A549 treated with ZK216348 at 1 μM for 4 hours (cell line): ENCODE results near the gene TSKU. TPM values are rescaled to one million over a fixed set of nuclear protein-coding genes. Genes with fewer than 3 reads are reported as not detected.

Source experiments
- total RNA-seq: library from RNA; stranded (reverse); fragments of 200-300 nt; extraction: Qiagen RNA extraction; gene quantifications from 5 replicates; pipeline ENCODE4 v1.2.3, GENCODE V29; 2022; ENCODE audit warnings: low read depth

TSKU gene, protein sequence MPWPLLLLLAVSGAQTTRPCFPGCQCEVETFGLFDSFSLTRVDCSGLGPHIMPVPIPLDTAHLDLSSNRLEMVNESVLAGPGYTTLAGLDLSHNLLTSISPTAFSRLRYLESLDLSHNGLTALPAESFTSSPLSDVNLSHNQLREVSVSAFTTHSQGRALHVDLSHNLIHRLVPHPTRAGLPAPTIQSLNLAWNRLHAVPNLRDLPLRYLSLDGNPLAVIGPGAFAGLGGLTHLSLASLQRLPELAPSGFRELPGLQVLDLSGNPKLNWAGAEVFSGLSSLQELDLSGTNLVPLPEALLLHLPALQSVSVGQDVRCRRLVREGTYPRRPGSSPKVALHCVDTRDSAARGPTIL
- total RNA-seq, result 98.6 to 186 TPM (median 176 TPM) in 5 replicates

DNA sequence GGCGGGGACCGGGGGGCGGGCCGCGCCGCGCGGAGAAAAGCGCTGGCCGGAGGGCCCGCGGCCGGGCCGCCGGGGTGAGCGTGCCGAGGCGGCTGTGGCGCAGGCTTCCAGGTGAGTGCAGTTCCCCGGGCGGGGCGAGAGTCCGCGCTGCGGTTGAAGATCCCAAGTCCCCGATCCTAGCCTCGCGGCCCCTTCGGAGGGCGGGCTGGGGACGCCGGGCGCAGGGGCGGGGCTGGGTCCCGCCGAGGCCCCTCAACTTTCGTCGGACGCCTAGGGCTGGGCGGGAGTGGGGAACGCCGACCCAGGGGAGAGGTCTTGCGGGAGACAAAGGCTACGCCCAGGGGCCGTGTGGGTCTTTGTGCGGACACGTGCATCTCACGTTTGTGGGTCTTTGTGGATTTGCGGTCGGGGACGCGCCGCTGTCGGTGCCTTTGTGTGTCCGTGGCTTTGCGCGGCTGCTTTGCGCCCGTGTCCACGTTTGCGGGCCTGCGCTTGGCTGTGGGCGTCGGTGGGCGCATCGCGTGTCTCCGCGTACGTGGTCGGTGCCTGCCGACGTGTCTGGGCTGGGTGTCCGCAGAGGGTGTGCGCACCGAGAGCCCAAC is at the start of gene TSKU:
Gene TSKU (plus strand): TSS at position 63 of the 602 bp plus-strand sequence. CDS start 12,261 bp downstream, outside the sequence.

Other genes starting within 250 kb of the TSKU start
- gene LRRC32, start 112.6 kb upstream of the TSKU start, total RNA-seq, result 0.08 to 0.30 TPM (median 0.18 TPM) in 5 replicates
- 12.1 to 20.9 TPM (median 17.9 TPM) in 5 replicates for gene ACER3, start 77.6 kb downstream of the TSKU start, total RNA-seq